Measurements from ENCODE around the gene MPP2. TPM values are rescaled to one million over a fixed set of nuclear protein-coding genes. Genes with fewer than 3 reads are reported as not detected.

The MPP2 gene
- total RNA-seq (ENCODE audit: low replicate concordance) = 3.2 and 3.3 TPM in 2 replicates

GRCh38 chr17:43907425-43907981 is at the start of gene MPP2:
MPP2 (minus strand) TSS chr17:43907536; CDS start chr17:43904460, 3,076 bp downstream.
- peak; percentile 72 for DNase-seq (ENCODE audit: low read depth)
- TF ChIP-seq CTCF (IDR thresholded peaks at IDR 0.05; ENCODE audit: insufficient read depth, low read length) = peak; percentile 38
- peak within 1 kb of the TSS; percentile 74 for H3K4me3 ChIP-seq (ENCODE audit: low read depth, low read length)

- no peak for DNase-seq (ENCODE audit: low read depth)
- no peak overlapping the region for H3K4me3 ChIP-seq (ENCODE audit: low read depth, low read length)
- TF ChIP-seq CTCF (IDR thresholded peaks at IDR 0.05; ENCODE audit: insufficient read depth, low read length) = no peak
These were observed 48.9 kb upstream of the MPP2 start for GRCh38 chr17:43956222-43956621.

- H3K4me3 ChIP-seq (ENCODE audit: low read depth, low read length) = no peak within 1 kb of the TSS
- no peak for TF ChIP-seq CTCF (IDR thresholded peaks at IDR 0.05; ENCODE audit: insufficient read depth, low read length)
These were observed 46.4 kb upstream of the MPP2 start, which contains the start of gene PYY for GRCh38 chr17:43953746-43954145. PYY (minus strand) TSS chr17:43953940; CDS start chr17:43953483, 457 bp downstream.

DNA sequence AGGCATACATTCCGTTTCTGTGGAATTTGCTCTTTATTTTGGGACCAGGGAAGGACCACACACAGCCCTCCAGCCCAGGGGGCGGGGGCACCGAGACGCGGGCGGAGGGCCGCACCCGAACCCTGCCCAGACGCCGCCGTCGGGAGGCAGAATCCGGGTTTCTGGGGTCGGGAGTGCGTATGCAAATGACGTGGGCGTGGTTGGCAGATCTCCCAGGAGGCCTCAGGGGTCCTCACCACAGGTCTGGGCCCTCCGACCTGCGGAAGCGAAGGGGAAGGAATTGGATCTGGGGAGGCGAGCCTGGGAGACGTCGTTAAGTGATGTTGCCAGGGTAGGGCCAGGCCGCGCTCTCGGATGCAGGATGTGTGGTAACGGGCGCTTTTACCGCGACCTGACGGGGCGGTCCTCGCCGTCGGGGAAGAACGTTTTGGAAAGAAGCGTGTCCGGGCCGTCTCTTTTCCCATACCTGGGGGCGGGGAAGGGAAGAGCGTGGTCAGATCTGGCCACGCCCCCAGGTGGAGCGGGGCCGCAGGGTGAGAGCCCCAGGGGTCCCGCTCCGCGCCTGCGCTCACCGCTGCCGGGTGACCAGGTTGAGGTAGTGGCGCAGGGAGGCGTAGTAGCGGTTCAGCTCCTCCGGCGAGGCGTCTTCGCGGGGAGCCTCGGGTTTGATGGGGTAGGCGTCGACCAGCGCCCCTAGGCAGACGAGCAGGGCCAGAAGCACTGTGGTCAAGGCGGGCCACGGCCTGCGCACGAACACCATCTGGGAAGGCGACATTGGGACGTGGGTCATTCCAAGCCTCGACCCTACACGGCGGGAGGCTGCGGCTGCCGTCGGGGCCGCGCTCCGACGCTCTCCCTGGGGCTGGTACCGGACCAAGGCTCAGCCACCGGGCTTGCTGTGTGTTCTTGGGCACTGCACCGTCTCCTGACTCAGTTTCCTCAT is 45.7 kb upstream of the MPP2 start:
- no peak overlapping the region for H3K4me3 ChIP-seq (ENCODE audit: low read depth, low read length)
- no peak for DNase-seq (ENCODE audit: low read depth)
- TF ChIP-seq CTCF (IDR thresholded peaks at IDR 0.05; ENCODE audit: insufficient read depth, low read length) = no peak

More at GRCh38 chr17:43953746-43954145, 46.4 kb upstream of the MPP2 start, which contains the start of gene PYY:
- no peak for DNase-seq (ENCODE audit: low read depth)

- no peak overlapping the region for H3K4me3 ChIP-seq (ENCODE audit: low read depth, low read length)
- TF ChIP-seq CTCF (IDR thresholded peaks at IDR 0.05; ENCODE audit: insufficient read depth, low read length) = no peak
- DNase-seq (ENCODE audit: low read depth) = no peak
These were observed 45.0 kb upstream of the MPP2 start for GRCh38 chr17:43952351-43952723.

GRCh38 chr17:43951750-43952149 is 44.4 kb upstream of the MPP2 start:
- no peak for TF ChIP-seq CTCF (IDR thresholded peaks at IDR 0.05; ENCODE audit: insufficient read depth, low read length)
- no peak overlapping the region for H3K4me3 ChIP-seq (ENCODE audit: low read depth, low read length)
- DNase-seq (ENCODE audit: low read depth) = no peak

All from fibroblast of the aortic adventitia (primary cell).